NK-92 (cell line): ENCODE results near the gene CERK.

Experiments used
- DNase-seq: peaks from one replicate; lab custom pipeline; 2025; ENCODE audit not compliant: unreplicated experiment; lab: John Stamatoyannopoulos, UW

Gene CERK

GRCh38 chr22:46766611-46767010, 28.6 kb upstream of the CERK start:
- no peak for DNase-seq

DNA sequence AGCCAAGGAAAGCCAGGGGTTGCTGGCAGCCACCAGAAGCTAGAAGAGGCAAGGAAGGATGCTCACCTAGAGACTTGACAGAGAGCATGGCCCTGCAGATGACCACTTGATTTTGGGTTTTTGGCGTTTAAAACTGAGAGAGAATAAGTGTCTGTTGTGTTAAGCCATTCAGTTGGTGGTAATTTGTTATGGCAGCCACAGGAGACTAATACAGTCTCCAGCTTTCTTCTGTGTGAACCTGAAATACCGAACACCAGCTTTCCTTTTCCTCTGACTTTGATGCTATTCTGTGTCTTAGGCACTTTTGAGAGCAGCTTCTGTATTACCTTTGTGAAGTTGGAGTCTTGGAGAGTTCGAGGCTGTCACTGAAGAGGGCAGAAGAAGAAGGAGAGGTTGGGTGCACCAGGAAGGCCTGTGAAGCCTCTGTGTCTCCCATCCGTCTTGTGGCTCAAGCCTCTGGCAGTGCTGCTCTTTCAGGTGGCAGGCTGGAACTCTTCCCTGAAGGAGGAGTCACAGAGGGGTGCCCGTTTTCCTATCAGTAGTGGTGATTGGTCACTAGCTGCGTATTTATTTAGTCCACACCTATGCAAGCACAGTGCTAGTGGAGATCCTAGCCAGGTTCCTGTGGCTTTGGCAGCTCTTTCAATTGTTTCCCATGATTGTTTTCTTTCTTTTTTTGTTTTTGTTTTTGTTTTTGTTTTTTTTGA, 26.9 kb upstream of the CERK start:
- DNase-seq: no peak

- no peak for DNase-seq
Measured at GRCh38 chr22:46764140-46764680, 26.2 kb upstream of the CERK start.

DNA sequence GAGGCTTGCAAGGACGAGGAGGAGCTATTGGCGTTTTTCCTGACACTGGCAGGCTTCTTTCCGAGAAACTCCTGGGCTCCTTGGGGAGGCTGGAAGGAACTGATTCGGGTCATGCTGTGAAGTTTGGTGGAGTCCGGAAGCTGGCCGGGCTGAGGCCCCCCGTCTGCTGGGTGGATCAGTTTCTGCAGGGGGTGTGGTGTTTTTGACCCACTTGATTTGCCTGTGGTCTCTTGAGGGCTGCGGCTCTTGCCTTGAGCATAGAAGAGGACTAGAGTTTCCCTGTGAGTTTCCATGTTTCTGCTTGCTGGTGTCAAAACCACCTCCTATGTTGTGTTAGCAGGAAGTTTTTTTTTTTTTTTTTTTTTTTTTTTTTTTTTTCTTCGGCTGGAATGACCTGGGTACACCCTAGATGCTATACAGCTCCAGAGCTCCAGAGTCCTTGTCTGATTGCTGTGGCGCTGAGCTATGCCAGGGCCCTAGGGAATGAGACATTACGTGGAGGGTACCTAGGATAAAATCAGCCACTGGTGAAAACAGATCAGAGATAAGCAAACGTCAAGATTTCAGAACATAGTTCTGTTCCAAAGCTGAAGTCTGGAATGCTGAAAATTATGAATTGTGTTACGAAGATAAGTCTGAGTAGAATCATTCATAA, 25.1 kb upstream of the CERK start:
- no peak for DNase-seq

DNA sequence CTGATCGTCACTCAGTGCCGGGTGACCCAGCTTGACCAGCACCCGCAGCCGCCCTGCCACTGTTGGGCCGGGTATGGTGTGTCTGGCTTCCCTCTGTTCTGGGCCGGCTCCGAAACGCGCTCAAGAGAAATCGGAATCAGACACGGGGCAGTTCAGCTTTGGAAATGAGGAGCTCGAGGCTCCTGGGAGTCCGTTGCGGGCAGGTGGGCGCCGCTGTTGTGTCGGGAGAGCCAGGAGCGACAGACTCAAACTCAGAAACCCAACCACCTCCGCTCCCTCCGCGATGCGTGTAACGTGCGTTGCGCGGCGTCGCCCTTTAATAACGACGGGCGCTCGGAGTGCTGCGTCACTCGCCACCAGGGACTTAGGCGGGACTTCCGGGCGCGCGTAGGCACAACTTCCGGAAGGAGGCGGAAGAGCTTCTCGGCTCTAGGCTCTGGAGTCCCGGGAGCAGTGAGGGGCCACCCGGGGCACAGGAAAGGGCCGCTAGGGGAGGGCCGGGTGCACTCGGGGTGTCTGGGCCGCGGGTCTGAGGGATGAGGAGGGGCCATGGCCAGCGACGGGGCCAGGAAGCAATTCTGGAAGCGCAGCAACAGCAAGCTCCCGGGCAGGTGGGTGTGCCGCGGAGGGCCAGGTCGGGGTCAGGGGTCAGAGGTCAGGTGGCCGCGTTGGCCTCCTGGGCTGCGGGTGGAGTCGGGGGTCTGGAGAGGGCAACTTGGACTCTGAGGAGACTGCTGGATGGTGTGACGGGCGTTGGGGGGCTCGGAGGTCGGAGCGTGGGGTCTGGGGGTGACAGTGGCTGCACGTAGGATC, 24.4 kb upstream of the CERK start, which contains the start of gene TBC1D22A:
TSS of gene TBC1D22A (plus strand) at position 413 of the 813 bp plus-strand sequence. CDS start at position 550, 137 bp downstream.
- DNase-seq: peak; percentile 24

DNA sequence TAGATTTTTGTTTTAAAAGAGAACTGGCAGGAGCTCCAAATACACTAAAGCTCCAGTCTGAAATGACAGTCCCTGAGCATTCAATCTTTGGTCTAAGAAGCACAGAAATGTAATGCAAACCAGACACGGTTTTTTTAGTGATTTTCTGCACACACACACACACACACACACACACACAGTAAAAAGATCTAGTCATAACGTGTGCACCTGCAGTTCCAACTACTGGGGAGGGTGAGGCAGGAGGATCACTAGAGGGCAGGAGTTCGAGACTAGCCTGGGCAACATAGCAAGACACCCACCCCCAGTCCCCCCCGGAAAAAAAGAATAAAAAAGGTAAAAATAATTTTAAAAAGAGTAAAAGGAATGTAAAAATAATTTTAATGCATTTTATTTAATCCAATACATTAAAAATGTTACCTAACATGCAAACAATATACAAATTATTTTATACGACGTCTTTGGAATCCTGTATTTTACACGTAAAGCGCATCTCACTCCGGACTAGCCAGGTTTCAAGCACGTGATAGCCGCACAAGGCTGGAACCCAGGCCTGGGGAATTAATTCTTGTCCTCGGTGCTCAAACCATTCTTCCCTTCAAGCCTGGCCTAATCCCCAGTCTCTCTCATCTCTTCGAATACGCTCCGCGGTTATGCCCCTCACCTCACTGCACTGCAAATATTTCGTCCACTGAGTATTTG, 23.6 kb upstream of the CERK start:
- DNase-seq: no peak

DNA sequence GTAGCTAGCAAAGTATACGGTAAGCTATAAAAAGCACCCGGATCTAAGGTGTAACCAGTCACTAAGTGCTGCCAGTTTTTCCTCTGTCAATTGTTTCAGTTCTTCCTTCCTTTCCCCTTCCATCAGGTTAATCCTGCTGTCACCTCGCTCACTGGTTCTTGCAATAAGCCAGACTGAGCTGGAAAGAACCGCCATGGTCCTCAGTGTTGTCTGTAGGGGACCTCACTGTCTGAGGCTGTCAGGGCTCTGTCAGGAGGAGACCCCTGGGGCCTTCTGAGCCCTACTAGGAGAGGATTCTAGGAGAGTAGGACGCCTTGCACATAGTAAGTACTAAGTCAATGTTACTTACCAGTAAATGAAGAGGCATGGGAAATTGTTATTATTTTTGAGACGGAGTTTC, 23.0 kb upstream of the CERK start:
- DNase-seq: no peak

DNA sequence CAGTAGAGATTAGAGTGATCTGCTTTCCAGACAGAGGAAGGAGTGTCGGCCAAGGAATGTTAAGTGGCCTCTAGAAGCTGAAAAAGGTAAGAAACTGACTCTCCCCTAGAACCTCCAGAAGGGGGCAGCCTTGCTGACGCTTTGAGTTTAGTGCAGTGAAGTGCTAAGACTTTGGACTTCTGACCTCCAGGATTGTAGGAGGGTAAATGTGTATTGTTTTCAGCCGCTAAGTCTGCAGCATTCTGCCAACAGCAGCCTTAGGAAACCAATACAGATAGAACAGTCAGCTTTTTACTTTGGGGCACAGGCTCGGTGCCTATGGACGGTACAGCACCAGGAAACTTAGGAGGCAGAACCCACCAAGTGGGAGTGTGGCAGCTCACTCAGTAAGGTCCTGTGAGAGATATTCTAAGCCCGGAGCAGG, 20.8 kb upstream of the CERK start:
- DNase-seq: no peak

DNA sequence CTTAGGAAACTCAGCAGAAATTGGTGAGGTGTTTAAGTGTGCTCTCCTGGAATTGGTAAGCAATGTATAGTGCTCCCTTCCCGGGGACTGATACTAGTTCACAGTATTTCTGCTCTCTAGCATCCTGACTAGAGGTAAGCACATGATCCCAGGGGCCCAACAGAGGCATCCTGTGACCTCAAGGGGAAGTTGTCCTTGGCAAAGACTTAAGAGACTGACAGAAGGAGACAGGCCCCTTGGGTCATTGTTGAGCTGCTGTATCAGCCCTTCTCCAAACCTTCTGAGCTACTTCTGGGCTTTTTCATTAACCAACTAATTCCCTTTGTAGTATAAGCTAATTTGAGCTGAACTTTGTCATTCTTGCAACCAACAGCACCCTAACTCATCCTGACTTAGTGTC, 20.1 kb upstream of the CERK start:
- DNase-seq: no peak

- no peak for DNase-seq
Measured at GRCh38 chr22:46757104-46757503, 19.1 kb upstream of the CERK start.

DNA sequence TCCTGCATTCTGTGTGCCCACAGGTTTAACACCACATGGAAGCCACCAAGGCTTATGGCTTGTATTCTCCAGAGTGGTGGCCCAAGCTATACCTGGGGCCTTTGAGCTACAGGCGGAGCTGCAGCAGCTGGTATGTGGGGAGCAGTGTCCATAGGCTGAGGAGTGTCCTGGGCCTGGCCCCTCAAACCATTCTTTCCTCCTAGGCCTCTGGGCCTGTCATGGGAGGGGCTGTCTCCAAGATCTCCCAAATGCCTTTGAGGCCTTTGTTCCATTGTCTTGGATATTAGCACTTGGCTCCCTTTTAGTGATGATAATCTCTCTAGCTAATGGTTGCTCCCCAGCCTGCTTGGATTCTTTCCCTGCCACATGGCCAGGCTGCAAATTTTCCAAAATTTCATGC, 18.0 kb upstream of the CERK start:
- no peak for DNase-seq

DNA sequence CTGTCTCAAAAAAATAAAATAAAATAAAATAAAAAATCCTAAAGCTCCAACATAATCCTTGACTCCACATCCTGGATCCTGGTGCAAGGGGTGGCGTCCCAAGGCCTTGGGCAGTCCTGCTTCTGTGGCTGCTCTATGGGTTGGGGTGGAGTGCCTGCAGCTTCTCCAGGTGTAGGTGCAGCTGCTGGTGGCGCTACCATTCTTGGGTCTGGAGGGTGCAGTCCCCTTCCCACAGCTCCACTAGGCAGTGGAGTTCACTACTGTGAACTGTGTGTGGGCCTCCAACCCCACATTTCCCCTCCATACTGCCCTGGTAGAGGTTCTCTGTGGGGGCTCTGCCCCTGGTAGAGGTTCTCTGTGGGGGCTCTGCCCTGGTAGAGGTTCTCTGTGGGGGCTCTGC, 17.5 kb upstream of the CERK start:
- no peak for DNase-seq

GRCh38 chr22:46754826-46755225, 16.8 kb upstream of the CERK start:
- no peak for DNase-seq

GRCh38 chr22:46754110-46754799, 16.2 kb upstream of the CERK start:
- DNase-seq: no peak

DNA sequence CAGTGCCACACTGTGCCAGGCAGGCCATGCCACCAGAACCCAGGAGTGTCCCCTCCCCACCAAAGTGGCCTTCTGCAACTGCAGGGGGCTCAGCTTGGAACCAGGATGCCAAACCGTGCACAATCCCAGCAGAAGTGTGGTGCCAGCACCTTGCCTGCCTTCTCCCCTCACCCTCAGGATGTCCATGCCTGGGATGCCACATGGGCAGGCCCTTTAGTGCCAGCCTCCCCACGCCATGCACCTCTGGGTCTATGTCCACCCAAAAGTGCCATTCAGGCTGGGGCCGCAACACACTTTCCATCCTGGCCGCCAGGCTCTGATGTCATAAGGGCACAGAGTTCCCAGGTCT, 15.7 kb upstream of the CERK start:
- DNase-seq: no peak

DNA sequence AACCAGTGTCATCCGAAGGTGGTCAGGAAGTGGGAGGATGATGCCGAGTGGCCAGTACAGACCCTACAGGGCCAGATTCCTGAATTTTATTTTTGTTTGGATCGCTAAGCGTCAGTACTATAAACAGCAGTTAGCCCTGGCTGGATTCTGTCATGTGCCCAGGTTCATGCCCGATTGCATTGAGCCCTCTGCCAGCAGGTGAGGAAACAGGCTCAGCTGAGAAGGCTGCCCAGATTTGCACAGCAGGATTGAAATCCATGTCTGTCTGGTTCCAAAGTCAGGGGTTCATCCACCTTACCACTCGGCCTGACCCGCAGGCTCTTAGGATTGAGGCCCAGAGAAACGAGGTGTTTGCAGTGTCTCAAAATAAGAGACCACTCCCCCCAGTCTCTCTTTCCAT, 15.3 kb upstream of the CERK start:
- DNase-seq: no peak

- DNase-seq: no peak
Measured at GRCh38 chr22:46752988-46753310, 14.9 kb upstream of the CERK start.

- no peak for DNase-seq
Measured at GRCh38 chr22:46752286-46752987, 14.4 kb upstream of the CERK start.

DNA sequence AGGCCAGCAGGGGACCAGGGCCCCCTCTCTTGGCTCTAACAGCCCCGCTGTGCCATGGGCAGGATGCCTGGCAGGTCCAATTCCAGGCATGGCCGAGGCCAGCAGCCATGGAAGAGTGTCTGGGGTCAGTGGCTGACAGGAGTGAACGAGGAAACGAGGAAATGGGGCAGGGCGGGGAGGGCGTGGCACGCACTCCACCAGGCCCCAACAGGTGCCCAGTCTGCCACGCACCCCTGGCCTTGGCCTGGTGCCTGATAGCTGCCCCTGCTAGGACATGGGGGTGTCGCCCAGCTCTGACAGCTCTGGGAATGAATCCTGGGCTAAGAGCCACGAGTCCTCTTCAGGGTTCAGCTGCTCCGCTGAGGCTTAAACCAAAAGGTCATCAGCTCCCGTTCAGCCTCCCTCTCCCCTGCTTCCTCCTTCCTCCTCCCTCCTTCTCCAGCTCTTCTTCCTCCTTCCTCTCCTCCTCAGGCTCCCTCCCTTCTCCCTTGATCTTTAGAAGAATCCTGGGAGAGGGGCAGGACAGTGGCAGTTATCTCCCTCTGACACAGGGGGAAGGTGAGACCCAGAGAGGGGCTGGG, 12.9 kb upstream of the CERK start:
- DNase-seq: no peak

DNA sequence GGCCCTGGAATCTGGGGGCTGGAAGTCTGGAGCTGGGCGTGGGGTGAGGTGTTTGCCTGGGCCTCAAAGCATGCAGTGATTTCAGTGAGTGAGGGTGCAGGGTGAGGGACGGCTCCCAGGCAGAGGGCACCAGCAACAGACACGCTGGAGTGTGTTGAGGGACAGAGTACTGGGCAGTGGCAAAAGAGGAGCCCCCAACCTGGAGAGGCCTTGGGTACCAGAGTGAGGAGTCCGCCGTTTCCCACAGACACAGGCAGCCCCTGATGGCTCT, 12.4 kb upstream of the CERK start:
- DNase-seq: no peak
